ENCODE data around the gene LETM1. TPM values are rescaled to one million over a fixed set of nuclear protein-coding genes. Genes with fewer than 3 reads are reported as not detected.

LETM1 gene
- total and polyA plus RNA-seq, 2 experiments from 2014 or later, result 23.3 to 68.9 TPM

- Mint-ChIP-seq H3K9me3 (no peaks in the 10 kb centered on the region), H3K36me3 (ENCODE audit: low read depth) (peaks cover 33% of the 10 kb centered on the region), H3K4me3 (no peak overlapping the region), H3K27me3 (ENCODE audit: insufficient read depth, low read depth, poor library complexity) (peaks cover 7% of the 10 kb centered on the region), H3K4me1 (peaks cover 2% of the 10 kb centered on the region; the same call in 2 of the 3 replicates), H3K27ac (no peak overlapping the region)
- Histone ChIP-seq H4K20me1 (replicated peaks; ENCODE audit: insufficient read depth) (peaks cover 5% of the 10 kb centered on the region; the same call in 1 of the 2 replicates), H3F3A (replicated peaks; ENCODE audit: low read depth) (0 out of 2 replicates have a peak, but pooled peaks cover 6% of the 10 kb centered on the region), H3K4me1 (ENCODE audit: insufficient read depth) (no peaks in the 10 kb centered on the region), H3K27me3 (ENCODE audit: insufficient read depth) (no peaks in the 10 kb centered on the region), H3K4me3 (no peak overlapping the region), H3K9me2 (ENCODE audit: insufficient read depth) (no peaks in the 10 kb centered on the region), H2AFZ (no peak overlapping the region), H3K79me2 (replicated peaks; ENCODE audit: insufficient read depth) (no peaks in the 10 kb centered on the region), H3K4me2 (no peak overlapping the region), H3K36me3 (ENCODE audit: insufficient read depth) (peaks cover 11% of the 10 kb centered on the region), H3K27ac (ENCODE audit: low read depth) (no peak overlapping the region)
- DNase-seq (ENCODE audit: low spot score) (no peak), ATAC-seq (no peak)
- TF ChIP-seq EZH2 (IDR thresholded peaks at IDR 0.05; ENCODE audit: low read depth, unreplicated experiment) (no peak), JUNB (IDR thresholded peaks at IDR 0.05; ENCODE audit: unreplicated experiment) (no peak), ZNF462 (CRISPR knock-in tag; IDR thresholded peaks at IDR 0.05) (no peak), POLR2AphosphoS5 (IDR thresholded peaks at IDR 0.05; ENCODE audit: low read depth) (no peak), STAT1 (IDR thresholded peaks at IDR 0.05; ENCODE audit: unreplicated experiment) (no peak), REST (IDR thresholded peaks at IDR 0.05; ENCODE audit: unreplicated experiment) (no peak)
Measured at GRCh38 chr4:1814453-1814852, 41.5 kb downstream of the LETM1 start.

Measured in GM23338 (cell line).